HepG2 (cell line): Measurements from ENCODE around the gene NAPB. TPM values are rescaled to one million over a fixed set of nuclear protein-coding genes. Genes with fewer than 3 reads are reported as not detected.

ENCODE experiments used
- ATAC-seq: fragments of 200-7000 bp; cut with Tn5 transposase; 3 replicates; pipeline ENCODE4 v1.9.1; 2020; ENCODE audit warnings: mild to moderate bottlenecking, moderate library complexity
- BruUV-seq: library from RNA; stranded (reverse); fragments of 400-500 nt; replicated peaks from 2 replicates; lab custom pipeline; 2021; lab: Mats Ljungman, UMichigan
- CTCF ChIA-PET: fragments of 300-600 bp; formaldehyde crosslinking; extraction: SDS; loops from one replicate; lab custom pipeline; 2021; ENCODE audit warnings: low total read pairs, inconsistent platforms, low intra/inter-chr PET ratio; lab: Yijun Ruan, JAX
- POLR2A ChIA-PET: fragments of 350-600 bp; sonication (Branson Sonifier 250); formaldehyde crosslinking; loops from one replicate; lab custom pipeline; 2020; ENCODE audit warnings: antibody characterized with exemption, inconsistent platforms; lab: Yijun Ruan, JAX
- DNase-seq: peaks from one replicate; pipeline ENCODE4 v3.0.0-alpha.2; 2015; ENCODE audit warnings: low spot score
- FAIRE-seq: peaks from 3 replicates; lab custom pipeline; 2011; peaks lifted over from hg19 to GRCh38; lab: Jason Lieb, UNC
- H2AFZ ChIP-seq: one replicate; pipeline ENCODE4 v1.6.1; 2011; ENCODE audit warnings: low read length, inconsistent platforms
- H3K27ac ChIP-seq: fragments of 300-600 bp; 3 replicates; pipeline ENCODE4 v1.8.0; 2011; ENCODE audit warnings: mixed run types, mild to moderate bottlenecking, mixed read lengths, low read length, inconsistent platforms; ENCODE audit not compliant: insufficient read depth; ENCODE audit errors: extremely low read length
- H3K27me3 ChIP-seq, 2 experiments: fragments of 200-600 bp in 1 of 2; 2 replicates in 1 of 2; 3 replicates in 1 of 2; pipeline versions ENCODE4 v1.6.0 to v1.8.0; 2011; ENCODE audit warnings: low read length in 2 of 2, mild to moderate bottlenecking in 2 of 2, moderate library complexity in 2 of 2, inconsistent platforms in 1 of 2; ENCODE audit not compliant: insufficient read depth in 2 of 2, control insufficient read depth in 1 of 2
- H3K36me3 ChIP-seq, 2 experiments: fragments of 200-600 bp in 1 of 2; replicated peaks in 1 of 2; 2 replicates in 1 of 2; 3 replicates in 1 of 2; pipeline versions ENCODE4 v1.5.1 to v1.8.0; 2011; ENCODE audit warnings: low read length in 2 of 2, inconsistent platforms in 1 of 2; ENCODE audit not compliant: insufficient read depth in 2 of 2, control insufficient read depth in 1 of 2
- H3K4me1 ChIP-seq: 2 replicates; pipeline ENCODE4 v1.5.1; 2012; ENCODE audit warnings: low read length, inconsistent platforms; ENCODE audit not compliant: insufficient read depth
- H3K4me2 ChIP-seq: 2 replicates; pipeline ENCODE4 v1.6.0; 2011; ENCODE audit warnings: low read depth, low read length, inconsistent platforms
- H3K4me3 ChIP-seq, 3 experiments: fragments of 200-600 bp in 1 of 3; sonication (generic), shearing (Covaris generic) in 1 of 3; replicated peaks in 1 of 3; 2 replicates each; pipeline ENCODE4 v1.5.1; 2011 to 2016; ENCODE audit warnings: low read length in 3 of 3, inconsistent platforms in 2 of 3, low read depth in 2 of 3, mild to moderate bottlenecking in 2 of 3, control low read depth in 1 of 3, mixed read lengths in 1 of 3; ENCODE audit not compliant: insufficient read depth in 1 of 3
- H3K79me2 ChIP-seq: one replicate; pipeline ENCODE4 v1.6.1; 2011; ENCODE audit warnings: low read length, inconsistent platforms; ENCODE audit not compliant: insufficient read depth
- H3K9ac ChIP-seq: 2 replicates; pipeline ENCODE4 v1.6.0; 2011; ENCODE audit warnings: mild to moderate bottlenecking, low read depth, low read length, inconsistent platforms; ENCODE audit not compliant: insufficient read depth
- H3K9me3 ChIP-seq: 2 replicates; pipeline ENCODE4 v1.5.1; 2012; ENCODE audit warnings: mild to moderate bottlenecking, low read length
- H4K20me1 ChIP-seq: 2 replicates; pipeline ENCODE4 v1.6.0; 2011; ENCODE audit warnings: inconsistent platforms, mild to moderate bottlenecking, low read length, moderate library complexity; ENCODE audit not compliant: insufficient read depth
- ARNT2 ChIP-seq: sonication (generic); formaldehyde crosslinking; IDR thresholded peaks from 2 replicates; pipeline ENCODE4 v1.8.0; 2022; ENCODE audit warnings: mild to moderate bottlenecking, low read depth, missing genetic modification reagents, moderate library complexity
- BORCS8-MEF2B ChIP-seq: sonication (generic); formaldehyde crosslinking; IDR thresholded peaks from 2 replicates; pipeline ENCODE4 v1.8.0; 2022; ENCODE audit warnings: mild to moderate bottlenecking, missing genetic modification reagents
- BRCA1 ChIP-seq: sonication (generic); formaldehyde crosslinking; IDR thresholded peaks from 2 replicates; pipeline ENCODE4 v1.4.0; 2020; ENCODE audit warnings: missing genetic modification reagents
- ELF3 ChIP-seq: IDR thresholded peaks from 2 replicates; pipeline ENCODE4 v1.6.1; 2016; ENCODE audit warnings: missing genetic modification reagents, missing compliant biosample characterization
- FOXC1 ChIP-seq: sonication (generic); formaldehyde crosslinking; IDR thresholded peaks from 2 replicates; pipeline ENCODE4 v1.8.0; 2022; ENCODE audit warnings: mild to moderate bottlenecking, missing genetic modification reagents, borderline replicate concordance
- HIVEP1 ChIP-seq: sonication (generic); formaldehyde crosslinking; IDR thresholded peaks from 2 replicates; pipeline ENCODE4 v1.4.0; 2020; ENCODE audit warnings: mild to moderate bottlenecking, missing genetic modification reagents
- ISL2 ChIP-seq: sonication (generic); formaldehyde crosslinking; IDR thresholded peaks from 2 replicates; pipeline ENCODE4 v1.5.0; 2020; ENCODE audit warnings: missing genetic modification reagents
- POGZ ChIP-seq: sonication (generic); formaldehyde crosslinking; IDR thresholded peaks from 2 replicates; pipeline ENCODE4 v1.4.0; 2020; ENCODE audit warnings: mild to moderate bottlenecking, missing genetic modification reagents
- PPARG ChIP-seq: conservative IDR thresholded peaks from 2 replicates; pipeline ENCODE4 v1.6.1; 2016; ENCODE audit warnings: missing biosample characterization, missing genetic modification reagents
- ZFP41 ChIP-seq: sonication (generic); formaldehyde crosslinking; IDR thresholded peaks from 2 replicates; pipeline ENCODE4 v1.4.0; 2020; ENCODE audit warnings: mild to moderate bottlenecking, missing genetic modification reagents, borderline replicate concordance
- ZNF136 ChIP-seq: sonication (generic); formaldehyde crosslinking; IDR thresholded peaks from 2 replicates; pipeline ENCODE4 v1.8.1; 2022; ENCODE audit warnings: low read depth, mild to moderate bottlenecking, moderate library complexity, missing genetic modification reagents
- ZNF546 ChIP-seq: sonication (generic); formaldehyde crosslinking; conservative IDR thresholded peaks from 2 replicates; pipeline ENCODE4 v1.8.1; 2023; ENCODE audit warnings: mild to moderate bottlenecking, missing genetic modification reagents
- WGBS: methylation state at CpG from one replicate; pipeline ENCODE4 v1.1.6; 2017; ENCODE audit warnings: low lambda C conversion rate; 5-methylcytosine and 5-hydroxymethylcytosine counted together
- in situ Hi-C: cut with HindIII; loops from 2 replicates; pipeline ENCODE4 v1.10.0; 2017; ENCODE audit warnings: low pct_unique_long_range_greater_than_20kb; ENCODE audit not compliant: extremely low pct_ligation_motif_present
- intact Hi-C: fragments of 100-400 bp; cut with micrococcal nuclease; formaldehyde crosslinking; loops from one replicate; pipeline ENCODE4 v1.10.0; 2022; ENCODE audit not compliant: unreplicated experiment
- polyA plus RNA-seq, 8 experiments: library from polyadenylated mRNA; depleted of rRNA in 3 of 8; stranded (reverse) in 7 of 8; unstranded in 1 of 8; fragments of >200 nt; fragmentation: Illumina TruSeq in 4 of 8; extraction: Trizol in 4 of 8; gene quantifications; 2 replicates each; pipeline versions ENCODE4 v1.2.1 to v1.2.3, GENCODE V29; 2011 to 2016; ENCODE audit warnings: low read depth in 4 of 8, missing spikeins in 1 of 8, mixed read lengths in 1 of 8; ENCODE audit not compliant: insufficient read depth in 1 of 8
- total RNA-seq, 5 experiments: library from RNA; depleted of rRNA; stranded (reverse); fragments of >200 nt; fragmentation: Illumina TruSeq; extraction: Trizol; gene quantifications; 2 replicates each; pipeline ENCODE4 v1.2.3, GENCODE V29; 2016; ENCODE audit warnings: low read depth in 1 of 5
- TF ChIP-seq, protein P1 (sequence below): IDR thresholded peaks from 2 replicates; pipeline ENCODE4 v1.6.1; 2012; ENCODE audit warnings: low read depth, low read length, improper control_type of control experiment
- TF ChIP-seq, protein P2 (sequence below): sonication (generic); formaldehyde crosslinking; IDR thresholded peaks from 2 replicates; pipeline ENCODE4 v1.8.1; 2023; ENCODE audit warnings: mild to moderate bottlenecking, moderate library complexity, missing genetic modification reagents

Gene NAPB
- total and polyA plus RNA-seq, 2 of the 13 experiments (the other 11 are each of a cell fraction or from before 2014, with no cell fraction given) = 15.2 to 16.1 TPM

DNA sequence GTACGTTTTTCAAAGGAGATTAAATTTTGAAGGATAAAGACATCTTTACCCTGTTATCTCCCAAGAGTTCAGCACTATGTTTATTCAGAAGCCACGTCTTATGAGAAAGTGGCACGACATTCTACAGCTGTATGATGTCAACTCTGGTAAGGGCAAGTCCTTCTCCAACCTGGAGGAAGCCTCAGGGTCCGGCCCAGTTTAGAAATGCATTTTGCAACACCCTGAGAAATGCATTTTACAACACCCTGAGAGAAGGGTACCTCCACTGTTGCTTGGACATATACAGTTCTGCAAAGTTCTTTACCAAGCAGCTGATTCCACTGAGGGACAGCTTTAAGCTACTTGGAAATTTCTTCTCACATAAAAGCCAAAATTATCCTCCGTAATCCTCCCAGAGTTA lies 17.5 kb downstream of the NAPB start:
- in situ Hi-C loops (no loop called here), intact Hi-C loops (no loop called here)
- Histone ChIP-seq H3K9me3 (no peaks in the 10 kb centered on the region), H3K36me3 (peaks cover 10 to 28% of the 10 kb centered on the region in 2 experiments), H2AFZ (no peak overlapping the region), H4K20me1 (peaks cover 29% of the 10 kb centered on the region), H3K9ac (no peak overlapping the region), H3K4me1 (peaks cover 35% of the 10 kb centered on the region), H3K4me2 (no peak overlapping the region), H3K4me3 (no peak overlapping the region), H3K79me2 (peaks cover 59% of the 10 kb centered on the region), H3K27me3 (no peaks in the 10 kb centered on the region), H3K27ac (peak overlapping the region; percentile 1)
- FAIRE-seq = no peak
- WGBS = 92% methylated on average over 5 of the region's 5 CpGs
- CTCF ChIA-PET = no interaction called here
- POLR2A ChIA-PET = interaction anchor here (0.9 to 4.2 kb wide), 3 partner anchors 14 to 17 kb away, joined by 3 to 17 read pairs (median 5); partner anchors contain the start of gene NAPB
- no TSS peak for BruUV-seq
- TF ChIP-seq ZNF136 (CRISPR knock-in tag) (no peak), ZNF546 (no peak), BRCA1 (CRISPR knock-in tag) (no peak), HIVEP1 (no peak), BORCS8-MEF2B (CRISPR knock-in tag) (no peak), POGZ (CRISPR knock-in tag) (no peak), ELF3 (no peak), ARNT2 (CRISPR knock-in tag) (no peak), ZFP41 (CRISPR knock-in tag) (no peak), FOXC1 (CRISPR knock-in tag) (no peak), ISL2 (CRISPR knock-in tag) (no peak), PPARG (CRISPR knock-in tag) (no peak)
- TF ChIP-seq, protein P1, sequence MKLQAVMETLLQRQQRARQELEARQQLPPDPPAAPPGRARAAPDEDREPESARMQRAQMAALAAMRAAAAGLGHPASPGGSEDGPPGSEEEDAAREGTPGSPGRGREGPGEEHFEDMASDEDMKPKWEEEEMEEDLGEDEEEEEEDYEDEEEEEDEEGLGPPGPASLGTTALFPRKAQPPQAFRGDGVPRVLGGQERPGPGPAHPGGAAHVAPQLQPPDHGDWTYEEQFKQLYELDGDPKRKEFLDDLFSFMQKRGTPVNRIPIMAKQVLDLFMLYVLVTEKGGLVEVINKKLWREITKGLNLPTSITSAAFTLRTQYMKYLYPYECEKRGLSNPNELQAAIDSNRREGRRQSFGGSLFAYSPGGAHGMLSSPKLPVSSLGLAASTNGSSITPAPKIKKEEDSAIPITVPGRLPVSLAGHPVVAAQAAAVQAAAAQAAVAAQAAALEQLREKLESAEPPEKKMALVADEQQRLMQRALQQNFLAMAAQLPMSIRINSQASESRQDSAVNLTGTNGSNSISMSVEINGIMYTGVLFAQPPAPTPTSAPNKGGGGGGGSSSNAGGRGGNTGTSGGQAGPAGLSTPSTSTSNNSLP = no peak
- TF ChIP-seq, protein P2, sequence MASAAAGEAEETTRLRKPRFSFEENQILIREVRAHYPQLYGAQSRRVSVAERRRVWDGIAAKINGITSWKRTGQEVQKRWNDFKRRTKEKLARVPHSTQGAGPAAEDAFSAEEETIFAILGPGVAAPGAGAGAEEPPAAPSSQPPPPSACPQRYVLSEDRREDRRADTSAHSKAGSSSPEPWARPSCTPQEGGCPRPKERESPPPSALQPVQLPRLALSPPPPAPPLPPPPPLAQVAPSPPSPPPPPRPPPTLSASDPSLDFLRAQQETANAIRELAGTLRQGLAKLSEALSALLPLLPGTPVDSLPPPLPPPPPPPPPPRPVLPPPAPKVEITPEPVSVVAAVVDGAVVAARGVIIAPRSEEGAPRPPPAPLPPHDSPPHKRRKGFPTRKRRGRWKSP (CRISPR knock-in tag) = no peak
- DNase-seq = no peak
- no peak for ATAC-seq
